Hematopoietic multipotent progenitor cell treated with erythropoietin and hydrocortisone succinate and interleukin-3 and kit ligand, for 15 days (in vitro differentiated cells): Measurements from ENCODE around the gene CEP19.
"Not testable (repeated sequence)": the region's sequence is repeated elsewhere in the genome, so short reads cannot be mapped to it uniquely, and the experiment has no call there.

Source experiments
- DNase-seq: peaks from one replicate; pipeline ENCODE4 v3.0.0-alpha.2; 2015; ENCODE audit warnings: low spot score

CEP19 gene

DNA sequence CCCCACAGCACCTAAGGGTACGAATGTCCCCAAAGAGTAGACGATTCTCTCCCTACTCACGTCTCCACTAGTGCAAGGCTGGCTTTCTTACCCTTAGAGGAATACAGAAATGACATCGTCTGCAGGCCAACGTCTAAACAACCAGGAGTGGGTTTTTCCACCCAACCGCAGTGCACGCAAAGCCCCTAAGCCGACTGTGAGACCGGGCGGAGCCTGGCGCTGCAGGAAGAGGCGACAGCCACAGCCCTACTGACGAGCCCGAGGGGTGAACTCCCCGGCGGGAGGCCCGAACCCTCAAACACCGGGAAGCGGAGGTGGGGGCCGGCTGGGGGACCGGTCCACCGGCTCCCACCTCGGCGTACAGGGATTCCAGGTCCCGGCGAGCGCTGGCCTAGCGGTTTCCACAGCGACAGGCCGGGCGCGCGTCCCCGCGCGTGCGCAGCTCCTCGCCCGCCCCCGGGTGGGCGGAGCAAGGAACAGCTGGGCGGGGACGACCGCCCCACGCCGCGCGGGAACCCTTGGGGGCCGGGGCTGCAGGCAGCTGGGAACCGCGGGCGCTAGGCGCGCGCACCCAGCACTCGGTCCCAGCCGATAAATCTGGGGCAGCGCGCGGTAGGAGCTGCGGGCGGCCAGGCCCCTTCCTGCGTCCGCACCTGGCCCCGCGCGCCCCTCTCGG is at the start of gene CEP19, which contains the start of gene PIGX:
TSS of gene CEP19 (minus strand) at position 413 of the 676 bp plus-strand sequence. CDS start 3,593 bp downstream, outside the sequence.
TSS of gene PIGX (plus strand) at position 540 of the 676 bp plus-strand sequence.
- peak; percentile 85 for DNase-seq

- DNase-seq = no peak
Observed at GRCh38 chr3:196757876-196758739, 46.1 kb upstream of the CEP19 start.

GRCh38 chr3:196756732-196757131 is 44.7 kb upstream of the CEP19 start:
- DNase-seq = no peak

DNA sequence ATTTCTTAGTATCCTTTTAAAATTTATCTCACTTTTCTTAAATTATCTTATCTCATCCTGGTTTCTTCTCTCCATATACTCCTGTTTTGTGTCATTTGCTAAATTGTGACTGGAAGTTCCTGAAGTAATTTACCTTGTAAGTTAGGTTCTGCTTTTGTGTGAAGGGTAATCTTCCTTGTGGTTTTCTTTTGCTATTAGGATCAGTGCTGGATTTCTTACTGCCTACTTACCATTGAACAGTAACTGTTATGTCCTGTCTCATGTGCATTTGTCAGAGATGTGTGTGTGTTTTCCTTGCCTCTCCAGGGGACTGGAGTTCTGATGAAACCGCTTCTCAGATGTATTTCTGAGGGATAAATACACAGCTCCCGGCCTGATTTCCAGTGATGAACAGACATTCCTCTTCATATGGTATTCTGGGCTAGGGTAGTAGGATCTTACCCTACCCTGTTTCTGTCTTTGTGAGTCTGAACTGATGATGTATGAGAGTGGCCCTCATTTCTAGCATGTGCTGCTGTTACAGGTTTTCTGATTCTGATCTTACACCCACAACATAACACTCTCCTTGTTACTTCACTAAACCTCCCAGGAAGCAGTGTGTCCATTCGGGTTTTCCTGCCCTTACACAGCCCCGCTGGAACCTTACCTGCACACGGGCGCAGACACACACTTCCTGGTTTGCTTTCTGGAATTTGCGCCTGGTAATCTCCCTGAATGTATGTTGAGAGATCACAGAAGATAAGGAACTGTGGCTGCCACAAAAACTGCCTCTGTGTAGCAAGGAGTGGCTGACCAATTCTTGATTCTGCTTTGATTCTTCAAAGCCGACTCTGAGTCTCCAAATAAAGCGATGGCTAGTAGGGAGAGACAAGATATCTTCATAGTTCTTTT is 42.3 kb upstream of the CEP19 start:
- DNase-seq = no peak

- no peak for DNase-seq
Observed at GRCh38 chr3:196753201-196753600, 41.2 kb upstream of the CEP19 start.

DNA sequence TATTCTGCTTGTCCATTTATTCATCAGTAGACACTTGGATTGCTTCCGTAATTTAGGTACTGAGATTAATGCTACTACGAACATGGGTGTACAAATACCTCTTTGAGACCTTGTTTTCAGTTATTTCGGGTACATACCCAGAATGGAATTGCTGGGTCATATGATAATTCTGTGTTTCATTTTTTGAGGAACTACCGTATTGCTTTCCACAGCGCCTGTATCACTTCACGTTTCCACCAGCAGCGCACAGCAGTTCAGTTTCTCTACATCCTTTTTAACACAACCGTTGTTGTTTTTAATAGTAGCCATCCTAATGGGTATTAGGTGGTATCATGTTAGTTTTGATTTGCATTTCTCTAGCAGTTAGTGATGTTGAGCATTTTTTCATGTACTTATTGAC is 37.1 kb upstream of the CEP19 start:
- DNase-seq = no peak

GRCh38 chr3:196743569-196743968 is 31.5 kb upstream of the CEP19 start:
- not testable (repeated sequence) for DNase-seq

GRCh38 chr3:196741249-196741889 is 29.3 kb upstream of the CEP19 start:
- no peak for DNase-seq

DNA sequence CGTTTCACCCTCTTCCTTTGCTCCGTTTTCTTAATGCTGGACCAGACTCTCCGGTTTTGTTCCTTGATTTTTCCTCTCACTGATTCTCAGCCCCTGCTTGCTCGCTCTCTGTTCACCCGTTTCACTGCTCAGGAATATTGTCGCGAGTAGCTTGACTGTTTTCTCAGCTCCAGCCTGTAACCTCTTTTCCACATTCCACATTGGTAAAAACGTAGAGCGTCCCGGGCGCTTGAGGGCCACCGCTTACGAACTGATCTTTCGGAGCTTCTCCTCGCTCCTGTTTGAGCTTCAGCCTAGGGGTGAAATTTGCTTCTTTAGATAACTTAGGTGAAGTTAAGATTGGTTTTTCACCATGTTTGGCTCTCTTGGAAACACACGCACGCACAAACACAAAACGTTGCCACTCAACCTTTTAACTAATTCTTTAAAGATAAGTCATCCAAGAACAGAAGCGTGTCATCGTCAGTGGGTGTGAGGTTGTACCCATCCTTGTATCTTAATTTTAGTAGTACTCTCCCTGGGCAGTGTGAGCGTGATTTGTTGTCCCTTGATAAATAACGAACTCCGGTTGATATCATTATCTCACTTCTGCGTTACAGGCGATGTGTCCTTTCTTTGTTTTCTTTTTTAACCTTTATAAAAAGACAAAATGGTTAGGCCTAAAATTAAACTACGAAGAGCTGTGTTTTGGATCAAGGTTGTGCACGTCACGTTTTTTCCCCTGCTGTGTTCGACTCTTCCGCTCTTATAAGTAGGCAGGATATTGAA is 28.6 kb upstream of the CEP19 start:
- DNase-seq = peak; percentile 25

- peak; percentile 92 for DNase-seq
Observed at GRCh38 chr3:196739671-196740480, 27.8 kb upstream of the CEP19 start, which contains the start of gene PAK2. PAK2 (plus strand) TSS chr3:196739857; CDS start chr3:196782647, 42,790 bp downstream.

- DNase-seq = no peak
Observed at GRCh38 chr3:196737655-196738054, 25.6 kb upstream of the CEP19 start.

- DNase-seq = no peak
Observed at GRCh38 chr3:196736670-196737374, 24.8 kb upstream of the CEP19 start.

- DNase-seq = no peak
Observed at GRCh38 chr3:196735751-196736150, 23.7 kb upstream of the CEP19 start.

DNA sequence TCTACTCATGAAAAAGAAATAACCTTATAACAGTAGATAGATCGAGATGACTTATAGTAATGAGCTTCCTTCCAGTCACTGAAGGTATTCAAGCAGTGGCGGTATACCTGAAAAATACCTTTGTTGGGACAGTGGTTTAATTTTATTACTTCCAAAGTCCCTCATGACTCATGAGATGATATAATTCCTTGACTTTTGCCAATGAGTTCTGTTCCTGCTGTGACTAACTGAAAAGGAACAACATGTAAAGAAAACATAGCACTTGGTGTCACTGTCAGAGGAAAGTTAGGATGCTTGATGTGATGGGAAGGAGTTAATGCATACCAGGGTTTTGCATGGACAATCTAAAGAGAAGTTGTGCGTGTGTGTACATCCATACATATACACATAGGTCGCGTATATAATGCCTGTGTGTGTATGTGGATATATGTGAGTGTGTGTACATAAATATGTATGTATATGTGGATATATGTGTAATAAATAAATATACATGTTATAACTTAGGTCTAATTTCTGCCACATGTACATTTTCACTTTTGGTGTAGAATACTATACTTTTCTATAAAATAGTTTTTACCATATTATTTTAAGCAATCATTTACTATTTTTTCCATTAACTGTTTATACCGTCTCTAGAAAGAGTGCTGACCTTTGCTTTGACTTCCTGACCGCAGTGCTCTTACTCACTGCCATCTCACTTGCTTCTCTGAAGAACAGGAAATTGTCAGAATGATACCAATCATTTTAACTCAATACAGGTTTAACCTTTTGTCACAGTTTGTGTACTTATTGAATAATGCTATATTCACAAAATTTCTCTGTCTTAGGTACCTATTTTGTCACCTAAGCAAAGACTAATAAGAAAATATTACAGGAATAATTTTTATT is 15.0 kb upstream of the CEP19 start:
- DNase-seq = no peak

DNA sequence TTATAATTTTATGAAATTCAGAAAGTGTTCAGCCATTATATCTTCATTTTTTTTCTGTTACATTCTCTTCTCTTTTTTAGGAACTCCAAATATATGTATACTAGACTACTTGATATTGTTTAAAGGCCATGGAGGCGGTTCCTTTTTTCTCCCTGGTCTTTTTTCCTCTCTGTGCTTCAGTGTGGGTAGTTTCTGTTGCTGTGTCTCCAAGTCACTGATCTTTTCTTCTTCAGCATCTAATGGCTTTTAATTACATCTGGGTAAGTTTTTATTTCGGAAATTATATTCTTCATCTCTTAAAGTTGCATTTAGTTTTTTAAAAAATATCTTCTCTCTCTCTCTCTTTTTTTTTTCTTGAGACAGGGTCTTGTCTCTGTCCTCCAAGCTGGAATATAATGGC is 9.0 kb upstream of the CEP19 start:
- no peak for DNase-seq

GRCh38 chr3:196717162-196717561 is 5.1 kb upstream of the CEP19 start:
- not testable (repeated sequence) for DNase-seq

- peak; percentile 63 for DNase-seq
Observed at GRCh38 chr3:196712514-196713413, 714 bp upstream of the CEP19 start.
